Measurements from ENCODE around the gene NAPEPLD.
A peak's percentile ranks its signal among the peaks of the same experiment; 100 is the strongest.
"Not testable (repeated sequence)": the region's sequence is repeated elsewhere in the genome, so short reads cannot be mapped to it uniquely, and the experiment has no call there.

Gene NAPEPLD

GRCh38 chr7:103148994-103149807, at the start of gene NAPEPLD:
TSS of gene NAPEPLD (minus strand) at chr7:103149099. CDS start at chr7:103128776, 20,323 bp downstream.
- in situ Hi-C loops (cut with HindIII; ENCODE audit: low sequenced_read_pairs): no loop called here
- peak within 1 kb of the TSS; percentile 52 for H3K4me3 ChIP-seq (ENCODE audit: low read depth, low read length)
- peak; percentile 68 for DNase-seq (ENCODE audit: low read depth)
- TF ChIP-seq CTCF (IDR thresholded peaks at IDR 0.05; ENCODE audit: low read depth, low read length, missing control alignments): no peak

DNA sequence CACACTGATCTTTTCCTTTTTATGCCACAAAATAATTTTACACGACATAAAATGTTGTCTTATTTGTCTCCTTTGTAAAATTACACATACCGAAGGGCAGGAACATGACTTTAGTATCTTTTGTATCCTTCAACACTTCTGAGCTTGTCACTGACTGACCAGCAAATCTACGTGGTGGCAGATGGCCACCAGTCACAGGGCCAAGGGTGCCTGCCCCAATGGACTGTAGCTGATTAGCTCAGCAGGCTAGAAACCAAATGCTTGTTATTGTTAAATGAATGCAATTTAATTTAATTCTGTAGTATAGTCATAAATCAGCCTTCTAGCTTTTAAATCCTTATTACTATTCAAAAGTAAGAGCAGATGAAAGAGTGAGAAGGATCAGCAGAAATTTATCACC, 49.2 kb upstream of the NAPEPLD start:
- in situ Hi-C loops (cut with HindIII; ENCODE audit: low sequenced_read_pairs); H3K4me3 ChIP-seq (ENCODE audit: low read depth, low read length); DNase-seq (ENCODE audit: low read depth): not testable (repeated sequence)

- in situ Hi-C loops (cut with HindIII; ENCODE audit: low sequenced_read_pairs); H3K4me3 ChIP-seq (ENCODE audit: low read depth, low read length): not testable (repeated sequence)
- peak; percentile 11 for DNase-seq (ENCODE audit: low read depth)
These were observed 46.5 kb upstream of the NAPEPLD start for GRCh38 chr7:103195364-103195763.

- in situ Hi-C loops (cut with HindIII; ENCODE audit: low sequenced_read_pairs); DNase-seq (ENCODE audit: low read depth); H3K4me3 ChIP-seq (ENCODE audit: low read depth, low read length): not testable (repeated sequence)
These were observed 23.7 kb upstream of the NAPEPLD start for GRCh38 chr7:103172415-103173146.

DNA sequence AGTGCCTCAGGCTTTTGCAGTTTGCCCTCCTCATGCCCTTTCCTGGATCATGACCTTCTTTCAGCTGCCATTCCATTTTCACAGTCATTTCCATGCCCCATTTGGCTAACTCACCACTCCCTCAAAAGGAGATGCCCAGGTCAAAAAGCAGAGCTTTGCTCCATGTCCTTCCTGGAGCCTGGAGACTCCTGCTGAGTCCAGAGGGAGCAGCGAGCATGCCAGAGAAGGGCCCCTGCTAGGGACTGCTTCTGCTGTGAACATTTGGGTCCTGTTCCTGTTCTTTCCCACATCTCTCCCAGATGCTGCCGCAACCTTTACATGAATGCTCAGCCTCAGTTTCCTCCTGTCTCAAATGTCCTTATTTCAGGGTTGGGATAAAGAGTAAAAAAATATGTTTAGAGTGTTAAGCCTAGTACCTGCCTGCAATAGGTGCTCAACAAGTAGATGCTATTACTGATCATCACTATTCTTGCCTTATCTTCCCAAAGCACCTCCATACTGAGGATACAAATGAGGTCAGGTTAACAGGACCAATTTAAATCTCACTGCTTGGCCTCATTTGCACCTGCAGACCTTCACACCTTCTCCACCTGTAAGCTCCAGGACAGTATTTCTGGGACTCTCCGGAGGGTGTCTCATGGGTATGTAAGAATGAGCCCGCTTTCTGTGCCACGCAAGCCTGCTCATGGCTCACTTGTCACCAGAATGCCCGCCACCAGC, 23.0 kb upstream of the NAPEPLD start:
- DNase-seq (ENCODE audit: low read depth); in situ Hi-C loops (cut with HindIII; ENCODE audit: low sequenced_read_pairs); H3K4me3 ChIP-seq (ENCODE audit: low read depth, low read length): not testable (repeated sequence)

DNA sequence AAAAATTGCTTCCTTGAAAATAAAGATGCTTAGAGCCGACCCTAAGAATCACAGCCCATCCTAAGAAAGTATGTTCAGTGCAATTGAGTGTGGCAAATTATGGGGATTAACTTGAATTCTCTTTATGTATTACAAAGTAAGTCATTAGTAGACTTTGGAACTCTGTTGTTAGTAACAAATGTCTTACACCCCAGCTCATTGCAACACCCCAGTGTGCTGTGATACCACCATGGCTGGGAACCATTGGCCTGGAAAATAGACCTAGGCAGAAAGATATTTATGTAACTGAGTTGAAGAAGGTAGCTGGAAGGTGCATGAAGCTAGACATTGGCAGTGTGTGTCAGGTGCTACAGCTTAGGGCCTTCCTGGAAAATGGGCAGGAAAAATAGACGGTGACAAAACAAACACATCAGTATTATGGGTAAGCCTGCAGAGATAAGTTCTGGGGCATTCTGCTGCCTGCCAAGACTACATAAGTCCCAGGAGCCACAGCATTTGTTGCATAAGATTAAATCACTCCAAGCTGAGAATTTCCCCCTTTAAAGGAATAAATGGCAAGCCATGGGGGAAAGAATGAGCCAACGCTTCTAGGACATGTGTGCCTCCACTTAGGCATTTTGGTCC, 18.1 kb upstream of the NAPEPLD start:
- in situ Hi-C loops (cut with HindIII; ENCODE audit: low sequenced_read_pairs); H3K4me3 ChIP-seq (ENCODE audit: low read depth, low read length); DNase-seq (ENCODE audit: low read depth): not testable (repeated sequence)

GRCh38 chr7:103163087-103163825, 14.4 kb upstream of the NAPEPLD start:
- H3K4me3 ChIP-seq (ENCODE audit: low read depth, low read length): not testable (repeated sequence)

GRCh38 chr7:103162641-103163040, 13.7 kb upstream of the NAPEPLD start:
- H3K4me3 ChIP-seq (ENCODE audit: low read depth, low read length); in situ Hi-C loops (cut with HindIII; ENCODE audit: low sequenced_read_pairs): not testable (repeated sequence)
- peak; percentile 26 for DNase-seq (ENCODE audit: low read depth)

More at GRCh38 chr7:103163087-103163825, 14.4 kb upstream of the NAPEPLD start:
- peak; percentile 36 for DNase-seq (ENCODE audit: low read depth)
- in situ Hi-C loops (cut with HindIII; ENCODE audit: low sequenced_read_pairs): not testable (repeated sequence)

GRCh38 chr7:103161998-103162616, 13.2 kb upstream of the NAPEPLD start:
- DNase-seq (ENCODE audit: low read depth); in situ Hi-C loops (cut with HindIII; ENCODE audit: low sequenced_read_pairs); H3K4me3 ChIP-seq (ENCODE audit: low read depth, low read length): not testable (repeated sequence)

- H3K4me3 ChIP-seq (ENCODE audit: low read depth, low read length); in situ Hi-C loops (cut with HindIII; ENCODE audit: low sequenced_read_pairs); DNase-seq (ENCODE audit: low read depth): not testable (repeated sequence)
These were observed 10.2 kb upstream of the NAPEPLD start for GRCh38 chr7:103159072-103159471.

DNA sequence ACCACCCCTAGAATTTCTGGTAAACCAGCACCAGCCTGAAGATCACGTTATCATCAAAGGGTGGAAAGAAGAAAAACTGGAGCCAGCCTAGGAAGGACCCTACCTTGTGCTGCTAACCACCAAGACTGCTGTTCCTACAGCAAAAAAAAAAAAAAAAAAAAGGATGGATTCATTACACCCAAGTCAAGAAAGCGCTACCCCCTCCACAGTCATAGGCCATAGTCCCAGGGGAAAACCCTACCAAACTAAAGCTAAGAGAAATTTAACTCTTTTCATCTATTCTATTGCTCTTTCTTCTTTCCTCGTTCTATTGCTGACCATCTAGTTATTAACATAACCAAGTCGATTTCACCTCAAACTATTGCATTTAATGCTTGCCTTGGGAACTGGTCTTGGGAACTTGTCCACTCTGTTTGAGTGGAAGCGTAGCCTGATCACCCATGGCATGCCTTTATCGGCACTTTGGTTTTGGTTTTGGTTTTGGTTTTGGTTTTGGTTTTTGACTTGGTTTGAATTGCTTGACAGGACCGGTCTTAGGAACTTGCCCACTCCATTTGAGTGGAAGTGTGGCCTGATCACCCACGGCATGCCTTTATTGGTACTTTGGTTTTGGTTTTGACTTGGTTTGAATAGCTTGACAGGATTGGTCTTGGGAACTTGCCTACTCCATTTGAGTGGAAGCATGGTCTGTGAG, 6.6 kb upstream of the NAPEPLD start:
- H3K4me3 ChIP-seq (ENCODE audit: low read depth, low read length); DNase-seq (ENCODE audit: low read depth): not testable (repeated sequence)

More for the DNA sequence above, 6.6 kb upstream of the NAPEPLD start:
- in situ Hi-C loops (cut with HindIII; ENCODE audit: low sequenced_read_pairs): not testable (repeated sequence)

All from astrocyte of the cerebellum (primary cell).